ENCODE results near the gene MTHFD2L. TPM values are rescaled to one million over a fixed set of nuclear protein-coding genes. Genes with fewer than 3 reads are reported as not detected.
"Not testable (repeated sequence)": the region's sequence is repeated elsewhere in the genome, so short reads cannot be mapped to it uniquely, and the experiment has no call there.

MTHFD2L gene
- total RNA-seq, 2 donors from 2014 or later: 9.5 to 12.6 TPM

- Histone ChIP-seq H3K4me3 (no peak overlapping the region), H3K9ac (ENCODE audit: low read depth in 2 of 2, low read length in 2 of 2) (no peak overlapping the region), H3K27me3 (no peaks in the 10 kb centered on the region), H3K27ac (no peak overlapping the region), H3K4me1 (no peaks in the 10 kb centered on the region), H3K36me3 (no peaks in the 10 kb centered on the region), H3K9me3 (no peaks in the 10 kb centered on the region)
- DNase-seq: no peak
- intact Hi-C loops (cut with DNase I): no loop called here
- TF ChIP-seq CTCF (IDR thresholded peaks at IDR 0.05): no peak
These were observed 180.9 kb downstream of the MTHFD2L start for GRCh38 chr4:74338792-74339333.

- intact Hi-C loops (cut with DNase I): no loop called here
- no peak for TF ChIP-seq CTCF (IDR thresholded peaks at IDR 0.05)
- DNase-seq: no peak
- H3K4me1 ChIP-seq: no peaks in the 10 kb centered on the region
- no peaks in the 10 kb centered on the region for H3K27me3 ChIP-seq
- H3K9ac ChIP-seq (ENCODE audit: low read depth in 2 of 2, low read length in 2 of 2): no peak overlapping the region
- no peaks in the 10 kb centered on the region for H3K36me3 ChIP-seq
- no peak overlapping the region for H3K27ac ChIP-seq
- no peaks in the 10 kb centered on the region for H3K9me3 ChIP-seq
- no peak overlapping the region for H3K4me3 ChIP-seq
These were observed 181.6 kb downstream of the MTHFD2L start for GRCh38 chr4:74339501-74339900.

DNA sequence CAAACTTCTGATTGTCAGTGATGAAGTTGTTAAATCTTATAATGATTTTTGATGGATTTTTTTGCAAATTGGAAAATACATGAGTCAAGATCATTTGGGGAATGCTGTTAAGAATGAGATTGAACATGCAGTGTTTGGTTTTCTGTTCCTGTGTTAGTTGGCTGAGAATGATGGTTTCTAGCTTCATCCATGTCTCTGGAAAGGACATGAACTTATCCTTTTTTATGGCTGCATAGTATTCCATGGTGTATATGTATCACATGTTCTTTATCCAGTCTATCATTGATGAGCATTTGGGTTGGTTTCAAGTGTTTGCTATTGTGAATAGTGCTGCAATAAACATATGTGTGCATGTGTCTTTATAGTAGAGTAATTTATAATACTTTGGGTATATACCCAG lies 182.5 kb downstream of the MTHFD2L start:
- DNase-seq: not testable (repeated sequence)

GRCh38 chr4:74344031-74344430 lies 186.1 kb downstream of the MTHFD2L start:
- no peak for DNase-seq
- TF ChIP-seq CTCF (IDR thresholded peaks at IDR 0.05): no peak
- no peak overlapping the region for H3K9ac ChIP-seq (ENCODE audit: low read depth in 2 of 2, low read length in 2 of 2)
- no peak overlapping the region for H3K27ac ChIP-seq
- H3K9me3 ChIP-seq: no peaks in the 10 kb centered on the region
- intact Hi-C loops (cut with DNase I): no loop called here
- H3K4me3 ChIP-seq: no peak overlapping the region
- no peaks in the 10 kb centered on the region for H3K36me3 ChIP-seq
- H3K4me1 ChIP-seq: no peaks in the 10 kb centered on the region
- no peaks in the 10 kb centered on the region for H3K27me3 ChIP-seq

More for the DNA sequence above, 182.5 kb downstream of the MTHFD2L start:
- H3K27ac ChIP-seq; H3K4me1 ChIP-seq; H3K9me3 ChIP-seq; H3K36me3 ChIP-seq; intact Hi-C loops (cut with DNase I); H3K4me3 ChIP-seq; H3K9ac ChIP-seq (ENCODE audit: low read depth in 2 of 2, low read length in 2 of 2); H3K27me3 ChIP-seq: not testable (repeated sequence)

Other genes with a start within 250 kb of the MTHFD2L start
- gene PF4, start 176.1 kb upstream of the MTHFD2L start, total RNA-seq: 1 to 10 TPM; 1.1 to 1.2 TPM
- gene PPBP, start 169.9 kb upstream of the MTHFD2L start, total RNA-seq: not detected
- gene CXCL5, start 159.4 kb upstream of the MTHFD2L start, total RNA-seq: 1 to 10 TPM in 1 of 2 donors, under 1 TPM in 1; 0.13 to 1.0 TPM
- gene CXCL3, start 119.4 kb upstream of the MTHFD2L start, total RNA-seq: 10 to 100 TPM; 17.5 to 20.2 TPM
- gene CXCL2, start 58.9 kb upstream of the MTHFD2L start, total RNA-seq: 1 to 10 TPM; 7.5 TPM
- gene EPGN, start 150.4 kb downstream of the MTHFD2L start, total RNA-seq: not detected
- gene EREG, start 207.0 kb downstream of the MTHFD2L start, total RNA-seq: 1 to 10 TPM; 2.4 to 3.5 TPM